C4-2B (cell line): ENCODE results near the gene PLAC8.

Experiments
- ZFX ChIP-seq: fragments of 450-650 bp; IDR thresholded peaks from 2 replicates; pipeline ENCODE4 v1.6.1; 2017
- TF ChIP-seq, protein P1 (sequence below): fragments of 450-650 bp; conservative IDR thresholded peaks from 2 replicates; pipeline ENCODE4 v1.5.1; 2017; ENCODE audit warnings: mild to moderate bottlenecking

DNA sequence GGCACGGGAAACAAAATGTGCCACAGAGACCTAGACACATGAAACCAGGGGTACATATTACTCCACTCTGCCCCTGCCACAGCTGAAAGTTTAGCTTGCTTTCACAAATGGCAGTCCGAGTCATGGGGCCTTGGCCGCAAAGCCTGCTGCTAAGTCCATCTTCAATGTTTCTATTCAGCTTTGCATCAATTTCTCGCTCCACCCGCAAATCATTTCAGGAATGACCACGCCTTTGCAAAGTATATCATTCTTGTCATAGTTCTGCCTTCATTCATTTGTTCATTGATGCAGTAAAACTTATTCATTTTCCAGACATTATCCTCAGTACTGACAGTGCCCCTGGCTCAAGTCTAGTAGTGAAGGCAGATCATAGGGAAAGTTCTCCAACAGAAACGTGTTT, 9.5 kb downstream of the PLAC8 start:
- TF ChIP-seq, protein P1, sequence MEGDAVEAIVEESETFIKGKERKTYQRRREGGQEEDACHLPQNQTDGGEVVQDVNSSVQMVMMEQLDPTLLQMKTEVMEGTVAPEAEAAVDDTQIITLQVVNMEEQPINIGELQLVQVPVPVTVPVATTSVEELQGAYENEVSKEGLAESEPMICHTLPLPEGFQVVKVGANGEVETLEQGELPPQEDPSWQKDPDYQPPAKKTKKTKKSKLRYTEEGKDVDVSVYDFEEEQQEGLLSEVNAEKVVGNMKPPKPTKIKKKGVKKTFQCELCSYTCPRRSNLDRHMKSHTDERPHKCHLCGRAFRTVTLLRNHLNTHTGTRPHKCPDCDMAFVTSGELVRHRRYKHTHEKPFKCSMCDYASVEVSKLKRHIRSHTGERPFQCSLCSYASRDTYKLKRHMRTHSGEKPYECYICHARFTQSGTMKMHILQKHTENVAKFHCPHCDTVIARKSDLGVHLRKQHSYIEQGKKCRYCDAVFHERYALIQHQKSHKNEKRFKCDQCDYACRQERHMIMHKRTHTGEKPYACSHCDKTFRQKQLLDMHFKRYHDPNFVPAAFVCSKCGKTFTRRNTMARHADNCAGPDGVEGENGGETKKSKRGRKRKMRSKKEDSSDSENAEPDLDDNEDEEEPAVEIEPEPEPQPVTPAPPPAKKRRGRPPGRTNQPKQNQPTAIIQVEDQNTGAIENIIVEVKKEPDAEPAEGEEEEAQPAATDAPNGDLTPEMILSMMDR = no peak
- TF ChIP-seq ZFX = no peak
